HL-60 (cell line): Measurements from ENCODE around the gene HDAC1.
A peak's percentile ranks its signal among the peaks of the same experiment; 100 is the strongest.
"Not testable (repeated sequence)": the region's sequence is repeated elsewhere in the genome, so short reads cannot be mapped to it uniquely, and the experiment has no call there.

Experiments
- DNase-seq, 2 experiments: peaks; one replicate each; pipeline ENCODE4 v3.0.0-alpha.2; 2010 to 2020; ENCODE audit warnings: low read depth in 1 of 2, low spot score in 1 of 2
- H3K27ac ChIP-seq: fragments of 250-450 bp; sonication (Bioruptor Pico); replicated peaks from 2 replicates; pipeline ENCODE4 v1.5.1; 2020; ENCODE audit warnings: mild to moderate bottlenecking, moderate library complexity
- H3K27me3 ChIP-seq: fragments of 250-450 bp; sonication (Bioruptor Pico); 2 replicates; pipeline ENCODE4 v1.5.1; 2021; ENCODE audit warnings: mild to moderate bottlenecking, moderate library complexity; ENCODE audit not compliant: insufficient read depth, poor library complexity, severe bottlenecking
- H3K4me3 ChIP-seq: replicated peaks from 2 replicates; pipeline ENCODE4 v1.5.1; 2011; ENCODE audit warnings: mild to moderate bottlenecking, control low read depth, low read length; ENCODE audit not compliant: insufficient read depth
- GABPA ChIP-seq: IDR thresholded peaks from 2 replicates; pipeline ENCODE4 v1.6.1; 2012; ENCODE audit warnings: low read depth
- POLR2AphosphoS5 ChIP-seq: IDR thresholded peaks from 2 replicates; pipeline ENCODE4 v1.6.1; 2012; ENCODE audit warnings: low read depth
- SPI1 ChIP-seq: IDR thresholded peaks from 2 replicates; pipeline ENCODE4 v1.6.1; 2012; ENCODE audit warnings: low read depth, mild to moderate bottlenecking, borderline replicate concordance
- TF ChIP-seq, protein P1 (sequence below): IDR thresholded peaks from one replicate; pipeline ENCODE4 v1.5.1; 2011; ENCODE audit warnings: low read length, control low read depth, inconsistent platforms; ENCODE audit not compliant: insufficient read depth
- TF ChIP-seq, protein P2 (sequence below): IDR thresholded peaks from 2 replicates; pipeline ENCODE4 v1.6.1; 2012; ENCODE audit warnings: low read depth; ENCODE audit not compliant: insufficient replicate concordance

Gene HDAC1

DNA sequence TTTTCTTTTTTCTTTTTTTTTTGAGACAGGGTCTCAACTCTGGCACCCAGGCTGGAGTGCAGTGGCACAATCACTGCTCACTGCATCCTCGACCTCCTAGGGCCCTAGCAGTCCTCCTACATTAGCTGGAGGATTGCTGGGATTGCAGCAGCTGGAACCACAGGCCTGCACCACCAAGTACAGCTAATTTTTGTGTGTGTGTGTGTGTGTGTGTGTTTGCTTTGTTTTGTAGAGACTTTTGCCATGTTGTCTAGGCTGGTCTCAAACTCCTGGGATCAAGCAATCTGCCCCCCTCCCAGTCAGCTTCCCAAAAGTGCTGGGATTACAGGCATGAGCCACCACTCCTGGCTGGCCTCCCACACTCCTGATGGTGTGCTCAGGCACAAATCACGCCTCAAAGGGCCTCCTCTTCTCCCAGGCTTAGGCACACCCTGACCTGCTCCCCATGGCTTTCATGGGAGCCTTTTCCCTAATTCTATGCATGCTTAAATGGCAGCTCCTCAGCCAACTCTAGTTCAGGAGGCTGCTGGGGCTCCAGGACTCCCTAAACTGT is 61.0 kb downstream of the HDAC1 start:
- H3K4me3 ChIP-seq = no peak overlapping the region
- TF ChIP-seq, protein P1, sequence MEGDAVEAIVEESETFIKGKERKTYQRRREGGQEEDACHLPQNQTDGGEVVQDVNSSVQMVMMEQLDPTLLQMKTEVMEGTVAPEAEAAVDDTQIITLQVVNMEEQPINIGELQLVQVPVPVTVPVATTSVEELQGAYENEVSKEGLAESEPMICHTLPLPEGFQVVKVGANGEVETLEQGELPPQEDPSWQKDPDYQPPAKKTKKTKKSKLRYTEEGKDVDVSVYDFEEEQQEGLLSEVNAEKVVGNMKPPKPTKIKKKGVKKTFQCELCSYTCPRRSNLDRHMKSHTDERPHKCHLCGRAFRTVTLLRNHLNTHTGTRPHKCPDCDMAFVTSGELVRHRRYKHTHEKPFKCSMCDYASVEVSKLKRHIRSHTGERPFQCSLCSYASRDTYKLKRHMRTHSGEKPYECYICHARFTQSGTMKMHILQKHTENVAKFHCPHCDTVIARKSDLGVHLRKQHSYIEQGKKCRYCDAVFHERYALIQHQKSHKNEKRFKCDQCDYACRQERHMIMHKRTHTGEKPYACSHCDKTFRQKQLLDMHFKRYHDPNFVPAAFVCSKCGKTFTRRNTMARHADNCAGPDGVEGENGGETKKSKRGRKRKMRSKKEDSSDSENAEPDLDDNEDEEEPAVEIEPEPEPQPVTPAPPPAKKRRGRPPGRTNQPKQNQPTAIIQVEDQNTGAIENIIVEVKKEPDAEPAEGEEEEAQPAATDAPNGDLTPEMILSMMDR = no peak
- no peak for TF ChIP-seq POLR2AphosphoS5
- TF ChIP-seq SPI1 = no peak
- TF ChIP-seq, protein P2, sequence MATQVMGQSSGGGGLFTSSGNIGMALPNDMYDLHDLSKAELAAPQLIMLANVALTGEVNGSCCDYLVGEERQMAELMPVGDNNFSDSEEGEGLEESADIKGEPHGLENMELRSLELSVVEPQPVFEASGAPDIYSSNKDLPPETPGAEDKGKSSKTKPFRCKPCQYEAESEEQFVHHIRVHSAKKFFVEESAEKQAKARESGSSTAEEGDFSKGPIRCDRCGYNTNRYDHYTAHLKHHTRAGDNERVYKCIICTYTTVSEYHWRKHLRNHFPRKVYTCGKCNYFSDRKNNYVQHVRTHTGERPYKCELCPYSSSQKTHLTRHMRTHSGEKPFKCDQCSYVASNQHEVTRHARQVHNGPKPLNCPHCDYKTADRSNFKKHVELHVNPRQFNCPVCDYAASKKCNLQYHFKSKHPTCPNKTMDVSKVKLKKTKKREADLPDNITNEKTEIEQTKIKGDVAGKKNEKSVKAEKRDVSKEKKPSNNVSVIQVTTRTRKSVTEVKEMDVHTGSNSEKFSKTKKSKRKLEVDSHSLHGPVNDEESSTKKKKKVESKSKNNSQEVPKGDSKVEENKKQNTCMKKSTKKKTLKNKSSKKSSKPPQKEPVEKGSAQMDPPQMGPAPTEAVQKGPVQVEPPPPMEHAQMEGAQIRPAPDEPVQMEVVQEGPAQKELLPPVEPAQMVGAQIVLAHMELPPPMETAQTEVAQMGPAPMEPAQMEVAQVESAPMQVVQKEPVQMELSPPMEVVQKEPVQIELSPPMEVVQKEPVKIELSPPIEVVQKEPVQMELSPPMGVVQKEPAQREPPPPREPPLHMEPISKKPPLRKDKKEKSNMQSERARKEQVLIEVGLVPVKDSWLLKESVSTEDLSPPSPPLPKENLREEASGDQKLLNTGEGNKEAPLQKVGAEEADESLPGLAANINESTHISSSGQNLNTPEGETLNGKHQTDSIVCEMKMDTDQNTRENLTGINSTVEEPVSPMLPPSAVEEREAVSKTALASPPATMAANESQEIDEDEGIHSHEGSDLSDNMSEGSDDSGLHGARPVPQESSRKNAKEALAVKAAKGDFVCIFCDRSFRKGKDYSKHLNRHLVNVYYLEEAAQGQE = no peak
- H3K27ac ChIP-seq = no peak overlapping the region
- no peaks in the 10 kb centered on the region for H3K27me3 ChIP-seq
- DNase-seq = no peak

DNA sequence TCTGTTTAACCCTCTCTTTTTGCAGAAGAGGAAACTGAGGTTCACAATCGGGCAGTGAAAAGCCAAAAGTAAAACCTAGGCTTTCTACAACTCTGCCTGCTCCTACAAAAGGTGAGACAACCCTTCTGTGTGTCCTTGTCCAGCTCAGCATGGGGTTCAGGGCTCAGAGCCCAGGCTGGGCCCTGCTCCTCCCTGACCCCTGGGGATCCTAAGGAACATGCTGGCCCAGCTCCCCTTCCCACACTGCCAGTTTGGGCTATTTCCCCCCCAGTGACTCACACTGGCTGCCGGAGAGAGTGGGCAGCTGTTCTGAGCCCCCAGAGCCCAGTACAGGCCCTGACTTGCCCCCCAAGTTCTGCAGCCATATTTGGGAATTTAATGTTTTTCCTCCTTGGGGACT is 61.5 kb downstream of the HDAC1 start:
- no peaks in the 10 kb centered on the region for H3K27me3 ChIP-seq
- H3K4me3 ChIP-seq = no peak overlapping the region
- no peak for DNase-seq
- TF ChIP-seq, protein P2 = no peak
- no peak for TF ChIP-seq POLR2AphosphoS5
- TF ChIP-seq, protein P1 = no peak
- no peak for TF ChIP-seq SPI1
- TF ChIP-seq GABPA = no peak
- no peak overlapping the region for H3K27ac ChIP-seq

DNA sequence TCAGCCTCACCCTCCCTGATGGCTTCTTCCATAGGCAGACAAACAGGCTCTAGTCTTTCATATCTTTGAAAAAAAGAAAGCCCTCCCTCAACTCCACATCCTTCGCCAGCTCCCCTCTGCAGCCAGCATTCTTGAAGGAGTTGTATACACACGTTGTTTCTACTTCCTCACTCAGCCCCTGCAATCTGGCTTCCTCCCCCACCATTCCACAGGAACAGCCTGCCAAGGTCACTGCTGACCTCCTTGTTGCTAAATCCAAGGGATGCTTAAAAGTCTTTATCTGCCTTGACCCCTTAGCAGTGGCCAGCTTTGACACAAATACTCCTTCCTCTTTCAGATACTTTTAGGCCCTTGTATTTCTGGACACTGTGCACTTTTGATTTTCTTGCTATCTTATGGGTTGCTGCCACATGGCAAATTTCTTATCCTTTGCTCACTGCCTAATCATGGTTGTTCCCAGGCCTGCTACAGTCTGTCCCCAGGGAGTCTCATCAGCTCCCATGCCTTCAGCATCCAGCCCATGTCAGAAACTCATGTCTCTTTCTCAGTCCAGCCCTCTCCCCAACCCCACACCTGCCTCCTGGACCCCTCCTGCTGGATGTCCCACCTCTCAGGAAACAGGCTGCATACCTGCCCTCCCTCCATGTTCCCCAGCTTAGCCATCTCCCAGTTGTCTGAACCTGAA is 62.1 kb downstream of the HDAC1 start:
- H3K4me3 ChIP-seq = no peak overlapping the region
- no peak overlapping the region for H3K27ac ChIP-seq
- TF ChIP-seq GABPA = no peak
- TF ChIP-seq POLR2AphosphoS5 = no peak
- TF ChIP-seq, protein P2 = no peak
- TF ChIP-seq, protein P1 = no peak
- TF ChIP-seq SPI1 = peak; percentile 60; the same call in 1 of the 2 replicates
- DNase-seq = no peak
- H3K27me3 ChIP-seq = no peaks in the 10 kb centered on the region

DNA sequence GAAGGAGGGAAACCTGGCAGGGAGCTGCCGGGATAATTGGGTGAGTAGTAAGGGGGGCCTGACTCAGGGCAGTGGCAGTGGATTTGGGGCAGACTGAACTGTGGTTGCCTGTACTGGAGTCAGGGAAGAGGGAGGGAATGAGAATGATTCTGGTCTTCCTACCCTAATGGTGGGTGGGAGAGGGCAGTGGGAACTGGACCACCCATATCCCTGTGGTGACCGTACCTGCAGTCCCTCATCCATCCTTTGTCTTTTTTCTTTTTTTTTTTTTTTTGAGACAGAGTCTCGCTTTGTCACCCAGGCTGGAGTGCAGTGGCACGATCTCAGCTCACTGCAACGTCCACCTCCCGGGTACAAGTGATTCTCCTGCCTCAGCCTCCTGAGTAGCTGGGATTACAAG is 63.9 kb downstream of the HDAC1 start:
- H3K4me3 ChIP-seq, H3K27ac ChIP-seq, H3K27me3 ChIP-seq, DNase-seq: not testable (repeated sequence)
